Fibroblast of villous mesenchyme (primary cell): ENCODE results near the gene NOS3. TPM values are rescaled to one million over a fixed set of nuclear protein-coding genes. Genes with fewer than 3 reads are reported as not detected.

Source experiments
- DNase-seq: peaks from one replicate; pipeline ENCODE4 v3.0.0-alpha.2; 2010; ENCODE audit warnings: low read depth
- H3K4me3 ChIP-seq: 2 replicates; pipeline ENCODE4 v1.5.1; 2011; ENCODE audit warnings: low read depth, mild to moderate bottlenecking, low read length
- CTCF ChIP-seq: IDR thresholded peaks from 2 replicates; pipeline ENCODE4 v1.5.1; 2012; ENCODE audit warnings: low read depth, mild to moderate bottlenecking, low read length; ENCODE audit not compliant: insufficient read depth
- total RNA-seq: library from RNA; depleted of rRNA; stranded (reverse); fragments of >200 nt; gene quantifications from 2 replicates; pipeline ENCODE4 v1.2.3, GENCODE V29; 2012

NOS3 gene
- total RNA-seq, 1 donor, result 1.3 TPM

- TF ChIP-seq CTCF, result no peak
- DNase-seq, result peak; percentile 59
- no peak overlapping the region for H3K4me3 ChIP-seq
These were observed 18.8 kb upstream of the NOS3 start for GRCh38 chr7:150972023-150972468.

GRCh38 chr7:150972741-150973140, 18.1 kb upstream of the NOS3 start:
- H3K4me3 ChIP-seq, result no peak overlapping the region
- DNase-seq, result no peak
- no peak for TF ChIP-seq CTCF

GRCh38 chr7:150973571-150974451, 17.0 kb upstream of the NOS3 start:
- no peak for TF ChIP-seq CTCF
- no peak for DNase-seq
- H3K4me3 ChIP-seq, result no peak overlapping the region

GRCh38 chr7:150974468-150975391, 16.1 kb upstream of the NOS3 start:
- H3K4me3 ChIP-seq, result peak overlapping the region; percentile 47
- TF ChIP-seq CTCF, result peak; percentile 31
- DNase-seq, result no peak

GRCh38 chr7:150975536-150976319, 15.1 kb upstream of the NOS3 start:
- no peak for DNase-seq
- no peak for TF ChIP-seq CTCF
- no peak overlapping the region for H3K4me3 ChIP-seq
